Body of pancreas (tissue), 4 donors: ENCODE data around the gene NDUFV3.

Experiments
- CTCF ChIP-seq, 7 experiments: fragments of 450-650 bp in 4 of 7; fragments of 200-600 bp in 3 of 7; sonication (generic) in 3 of 7; IDR thresholded peaks; one replicate each; pipeline ENCODE4 v1.5.1; 2016 to 2019; ENCODE audit warnings: antibody characterized with exemption in 7 of 7
- POLR2A ChIP-seq, 3 donors: fragments of 450-650 bp; IDR thresholded peaks; one replicate each; pipeline ENCODE4 v1.6.1; 2016; ENCODE audit warnings: antibody characterized with exemption in 3 of 3, mild to moderate bottlenecking in 2 of 3

GRCh38 chr21:42887326-42887725 is 5.8 kb upstream of the NDUFV3 start:
- TF ChIP-seq CTCF (IDR thresholded peaks at IDR 0.05) (no peak), POLR2A (IDR thresholded peaks at IDR 0.05) (no peak)
